Activated CD8-positive, alpha-beta memory T cell treated with anti-CD3 and anti-CD28 coated beads, Interleukin-2, amount 10 ng/mL, durations not matched to agents 7 days and 5 days (primary cell): ENCODE measurements around the gene CD38. TPM values are rescaled to one million over a fixed set of nuclear protein-coding genes. Genes with fewer than 3 reads are reported as not detected.

Experiments used
- ATAC-seq: fragments of 150-1000 bp; cut with Tn5 transposase; one replicate; pipeline ENCODE4 v1.10.0; 2021; ENCODE audit warnings: moderate library complexity
- CTCF ChIA-PET: fragments of 350-600 bp; sonication (Branson Sonifier 250); formaldehyde crosslinking; loops from one replicate; lab custom pipeline; 2021; ENCODE audit warnings: antibody characterized with exemption; lab: Charles Lee
- DNase-seq: peaks from one replicate; pipeline ENCODE4 v3.0.0-alpha.2; 2020
- H3K27ac Mint-ChIP-seq: one replicate; pipeline ENCODE4 v1.8.0; 2021; ENCODE audit warnings: mild to moderate bottlenecking, mixed read lengths
- H3K27me3 Mint-ChIP-seq: one replicate; pipeline ENCODE4 v1.8.0; 2021; ENCODE audit warnings: mixed read lengths
- H3K36me3 Mint-ChIP-seq: one replicate; pipeline ENCODE4 v1.8.0; 2021; ENCODE audit warnings: mild to moderate bottlenecking, mixed read lengths
- H3K4me1 Mint-ChIP-seq: one replicate; pipeline ENCODE4 v1.8.0; 2021; ENCODE audit warnings: mixed read lengths
- H3K4me3 Mint-ChIP-seq: one replicate; pipeline ENCODE4 v1.8.0; 2021; ENCODE audit warnings: mild to moderate bottlenecking, moderate library complexity, mixed read lengths
- H3K9me3 Mint-ChIP-seq: one replicate; pipeline ENCODE4 v1.8.0; 2022; ENCODE audit warnings: low read depth, mixed read lengths
- total RNA-seq, 2 experiments: library from RNA; stranded (reverse); gene quantifications; one replicate each; pipeline ENCODE4 v1.2.3, GENCODE V29; 2021

The CD38 gene
- total RNA-seq, 2 experiments from 2014 or later: 151 to 179 TPM

- Mint-ChIP-seq H3K36me3 (no peaks in the 10 kb centered on the region), H3K4me1 (peaks cover 19% of the 10 kb centered on the region)
- no peak for ATAC-seq
Measured at GRCh38 chr4:15902746-15903145, 124.6 kb downstream of the CD38 start.

More at GRCh38 chr4:15902746-15903145, 124.6 kb downstream of the CD38 start:
- Mint-ChIP-seq H3K27me3 (peaks cover 58% of the 10 kb centered on the region), H3K9me3 (peaks cover 3% of the 10 kb centered on the region), H3K27ac (no peak overlapping the region), H3K4me3 (no peak overlapping the region)
- CTCF ChIA-PET: no interaction called here
- DNase-seq: no peak

Other genes with a start within 250 kb of the CD38 start
- 10 to 100 TPM; 37.0 to 51.8 TPM for gene FBXL5, start 123.0 kb upstream of the CD38 start, total RNA-seq
- gene FAM200B, start 96.5 kb upstream of the CD38 start, total RNA-seq: 10 to 100 TPM in 1 of 2 experiments, 1 to 10 TPM in 1; 9.7 to 14.0 TPM
- under 1 TPM; 0.40 to 0.70 TPM for gene BST1, start 75.3 kb upstream of the CD38 start, total RNA-seq
- gene FGFBP1, start 160.4 kb downstream of the CD38 start, total RNA-seq: not detected
- gene FGFBP2, start 184.8 kb downstream of the CD38 start, total RNA-seq: 1 to 10 TPM; 2.0 to 9.0 TPM